IPS-15b (cell line): ENCODE data around the gene EDC4.

ENCODE experiments used
- H3K27me3 ChIP-seq: one replicate; pipeline ENCODE4 v1.6.1; 2013; ENCODE audit warnings: low read length; ENCODE audit not compliant: control insufficient read depth, insufficient read depth
- H3K36me3 ChIP-seq: one replicate; pipeline ENCODE4 v1.6.1; 2013; ENCODE audit warnings: low read length; ENCODE audit not compliant: control insufficient read depth, insufficient read depth
- H3K4me1 ChIP-seq: one replicate; pipeline ENCODE4 v1.6.1; 2013; ENCODE audit warnings: mild to moderate bottlenecking, low read length; ENCODE audit not compliant: control insufficient read depth, insufficient read depth
- H3K4me3 ChIP-seq: one replicate; pipeline ENCODE4 v1.5.1; 2013; ENCODE audit warnings: low read depth, low read length
- H3K9ac ChIP-seq: one replicate; pipeline ENCODE4 v1.6.1; 2013; ENCODE audit warnings: low read depth, mild to moderate bottlenecking, low read length
- H3K9me3 ChIP-seq: one replicate; pipeline ENCODE4 v1.6.1; 2013; ENCODE audit warnings: mild to moderate bottlenecking, low read length; ENCODE audit not compliant: control insufficient read depth, insufficient read depth

EDC4 gene

GRCh38 chr16:67871256-67871655 lies 1.6 kb upstream of the EDC4 start:
- H3K4me1 ChIP-seq: peaks cover 5% of the 10 kb centered on the region
- H3K36me3 ChIP-seq: peaks cover 38% of the 10 kb centered on the region
- H3K27me3 ChIP-seq: no peaks in the 10 kb centered on the region
- no peak overlapping the region for H3K4me3 ChIP-seq
- H3K9ac ChIP-seq: no peak overlapping the region
- H3K9me3 ChIP-seq: no peaks in the 10 kb centered on the region

GRCh38 chr16:67872131-67872630 lies 671 bp upstream of the EDC4 start:
- peak overlapping the region; percentile 82 for H3K4me3 ChIP-seq
- H3K36me3 ChIP-seq: peaks cover 41% of the 10 kb centered on the region
- no peaks in the 10 kb centered on the region for H3K9me3 ChIP-seq
- peaks cover 5% of the 10 kb centered on the region for H3K4me1 ChIP-seq
- H3K27me3 ChIP-seq: no peaks in the 10 kb centered on the region
- no peak overlapping the region for H3K9ac ChIP-seq

GRCh38 chr16:67873435-67874370 lies 851 bp downstream of the EDC4 start:
- Histone ChIP-seq H3K9me3 (no peaks in the 10 kb centered on the region), H3K4me1 (peaks cover 5% of the 10 kb centered on the region), H3K9ac (peak overlapping the region; percentile 90), H3K36me3 (peaks cover 42% of the 10 kb centered on the region), H3K27me3 (no peaks in the 10 kb centered on the region), H3K4me3 (peak overlapping the region; percentile 82)

- Histone ChIP-seq H3K4me3 (peak overlapping the region; percentile 82), H3K9ac (peak overlapping the region; percentile 32), H3K36me3 (peaks cover 47% of the 10 kb centered on the region), H3K4me1 (peaks cover 5% of the 10 kb centered on the region), H3K9me3 (no peaks in the 10 kb centered on the region), H3K27me3 (no peaks in the 10 kb centered on the region)
These were observed 1.5 kb downstream of the EDC4 start for GRCh38 chr16:67874372-67874771.

GRCh38 chr16:67877064-67877463 lies 4.2 kb downstream of the EDC4 start:
- peaks cover 56% of the 10 kb centered on the region for H3K36me3 ChIP-seq

GRCh38 chr16:67878232-67878631 lies 5.4 kb downstream of the EDC4 start:
- H3K9ac ChIP-seq: no peak overlapping the region
- no peaks in the 10 kb centered on the region for H3K27me3 ChIP-seq
- H3K4me1 ChIP-seq: peaks cover 5% of the 10 kb centered on the region
- no peak overlapping the region for H3K4me3 ChIP-seq
- peaks cover 68% of the 10 kb centered on the region for H3K36me3 ChIP-seq
- H3K9me3 ChIP-seq: no peaks in the 10 kb centered on the region

More at GRCh38 chr16:67877064-67877463, 4.2 kb downstream of the EDC4 start:
- Histone ChIP-seq H3K4me1 (peaks cover 5% of the 10 kb centered on the region), H3K9ac (no peak overlapping the region), H3K4me3 (no peak overlapping the region), H3K9me3 (no peaks in the 10 kb centered on the region), H3K27me3 (no peaks in the 10 kb centered on the region)

- peaks cover 72% of the 10 kb centered on the region for H3K36me3 ChIP-seq
- no peaks in the 10 kb centered on the region for H3K9me3 ChIP-seq
- no peak overlapping the region for H3K9ac ChIP-seq
- H3K27me3 ChIP-seq: no peaks in the 10 kb centered on the region
- H3K4me1 ChIP-seq: peaks cover 4% of the 10 kb centered on the region
- H3K4me3 ChIP-seq: no peak overlapping the region
These were observed 6.0 kb downstream of the EDC4 start for GRCh38 chr16:67878846-67879245.

- H3K27me3 ChIP-seq: no peaks in the 10 kb centered on the region
- H3K9me3 ChIP-seq: no peaks in the 10 kb centered on the region
- peaks cover 5% of the 10 kb centered on the region for H3K4me1 ChIP-seq
- H3K36me3 ChIP-seq: peaks cover 72% of the 10 kb centered on the region
- no peak overlapping the region for H3K9ac ChIP-seq
- H3K4me3 ChIP-seq: no peak overlapping the region
These were observed 6.6 kb downstream of the EDC4 start for GRCh38 chr16:67879462-67879861.

- Histone ChIP-seq H3K36me3 (peaks cover 72% of the 10 kb centered on the region), H3K4me1 (peaks cover 6% of the 10 kb centered on the region), H3K4me3 (no peak overlapping the region), H3K27me3 (no peaks in the 10 kb centered on the region), H3K9me3 (no peaks in the 10 kb centered on the region), H3K9ac (no peak overlapping the region)
These were observed 7.1 kb downstream of the EDC4 start for GRCh38 chr16:67879936-67880335.

- H3K9me3 ChIP-seq: no peaks in the 10 kb centered on the region
- H3K4me3 ChIP-seq: no peak overlapping the region
- H3K4me1 ChIP-seq: peaks cover 7% of the 10 kb centered on the region
- H3K36me3 ChIP-seq: peaks cover 72% of the 10 kb centered on the region
- H3K27me3 ChIP-seq: no peaks in the 10 kb centered on the region
- no peak overlapping the region for H3K9ac ChIP-seq
These were observed 7.7 kb downstream of the EDC4 start for GRCh38 chr16:67880584-67880983.

GRCh38 chr16:67881621-67882161 lies 8.8 kb downstream of the EDC4 start:
- H3K9ac ChIP-seq: no peak overlapping the region
- H3K27me3 ChIP-seq: no peaks in the 10 kb centered on the region
- H3K9me3 ChIP-seq: no peaks in the 10 kb centered on the region
- H3K36me3 ChIP-seq: peaks cover 67% of the 10 kb centered on the region
- peaks cover 12% of the 10 kb centered on the region for H3K4me1 ChIP-seq
- no peak overlapping the region for H3K4me3 ChIP-seq
